ENCODE results near the gene MTCL1. TPM values are rescaled to one million over a fixed set of nuclear protein-coding genes. Genes with fewer than 3 reads are reported as not detected.

Gene MTCL1
- total and polyA plus RNA-seq, 5 donors from 2014 or later = 0.20 TPM; not detected in 4

DNA sequence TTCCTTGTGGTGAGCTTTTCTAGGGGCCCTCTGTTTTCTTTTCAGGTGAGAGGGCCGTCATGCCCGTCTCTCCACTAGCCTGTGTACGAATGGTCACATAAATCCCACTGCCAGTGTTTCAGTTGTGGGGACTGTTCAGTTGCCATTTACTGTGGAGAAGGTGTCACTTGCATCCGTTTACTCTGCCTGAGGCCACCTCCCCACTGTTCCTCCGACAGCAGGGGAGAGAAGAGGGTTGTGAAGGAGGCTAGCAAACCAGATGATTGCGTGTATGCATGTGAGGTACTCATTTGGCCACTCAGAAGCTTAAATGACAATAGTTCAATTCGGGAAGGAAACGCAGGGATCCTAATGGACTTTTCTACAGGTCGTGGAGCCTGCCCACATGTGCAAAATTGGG, 3.3 kb downstream of the MTCL1 start:
- Mint-ChIP-seq H3K36me3 (no peaks in the 10 kb centered on the region), H3K9me3 (peaks cover 0 to 2% (median 0%) of the 10 kb centered on the region in 7 donors), H3K27me3 (peaks cover 56% of the 10 kb centered on the region), H3K4me3 (peak overlapping the region in 2 of 4 donors; percentile 68 to 95), H3K4me1 (peaks cover 0 to 24% (median 8%) of the 10 kb centered on the region in 4 donors), H3K27ac (no peak overlapping the region)
- Histone ChIP-seq H3K27me3 (ENCODE audit: control insufficient read depth, insufficient read depth, low read length) (peaks cover 17% of the 10 kb centered on the region), H3K9me3 (ENCODE audit: control insufficient read depth in 2 of 2, low read length in 2 of 2) (no peaks in the 10 kb centered on the region), H3K27ac (ENCODE audit: insufficient read depth, low read length, poor library complexity, severe bottlenecking) (no peak overlapping the region), H3K4me1 (ENCODE audit: control insufficient read depth, insufficient read depth, low read length, poor library complexity, severe bottlenecking) (peaks cover 18% of the 10 kb centered on the region), H3K36me3 (ENCODE audit: control insufficient read depth, insufficient read depth, low read length) (no peaks in the 10 kb centered on the region), H3K4me3 (ENCODE audit: low read depth, low read length) (no peak overlapping the region)
- DNase-seq = no peak
- ATAC-seq (ENCODE audit: low read depth in 2 of 2) = no peak

- H3K27me3 Mint-ChIP-seq = peaks cover 55% of the 10 kb centered on the region
- H3K36me3 Mint-ChIP-seq = no peaks in the 10 kb centered on the region
These were observed 4.1 kb downstream of the MTCL1 start for GRCh38 chr18:8709248-8710059.

GRCh38 chr18:8711736-8712135, 6.4 kb downstream of the MTCL1 start:
- DNase-seq = no peak
- Mint-ChIP-seq H3K27ac (no peak overlapping the region), H3K9me3 (peaks cover 0 to 2% (median 0%) of the 10 kb centered on the region in 7 donors), H3K36me3 (no peaks in the 10 kb centered on the region), H3K4me3 (no peak overlapping the region), H3K4me1 (peaks cover 0 to 11% (median 1%) of the 10 kb centered on the region in 4 donors), H3K27me3 (peaks cover 65% of the 10 kb centered on the region)
- H3K9me3 ChIP-seq (ENCODE audit: control insufficient read depth in 2 of 2, low read length in 2 of 2) = no peaks in the 10 kb centered on the region
- no peak overlapping the region for H3K27ac ChIP-seq (ENCODE audit: insufficient read depth, low read length, poor library complexity, severe bottlenecking)
- H3K27me3 ChIP-seq (ENCODE audit: control insufficient read depth, insufficient read depth, low read length) = peaks cover 12% of the 10 kb centered on the region
- ATAC-seq (ENCODE audit: low read depth in 2 of 2) = no peak
- H3K4me3 ChIP-seq (ENCODE audit: low read depth, low read length) = no peak overlapping the region
- H3K4me1 ChIP-seq (ENCODE audit: control insufficient read depth, insufficient read depth, low read length, poor library complexity, severe bottlenecking) = peaks cover 5% of the 10 kb centered on the region
- H3K36me3 ChIP-seq (ENCODE audit: control insufficient read depth, insufficient read depth, low read length) = no peaks in the 10 kb centered on the region

More at GRCh38 chr18:8709248-8710059, 4.1 kb downstream of the MTCL1 start:
- Mint-ChIP-seq H3K27ac (no peak overlapping the region), H3K4me1 (peaks cover 0 to 17% (median 3%) of the 10 kb centered on the region in 4 donors), H3K4me3 (peak overlapping the region in 2 of 4 donors; percentile 44 to 95), H3K9me3 (peaks cover 0 to 2% (median 0%) of the 10 kb centered on the region in 7 donors)
- ATAC-seq (ENCODE audit: low read depth in 2 of 2) = no peak
- peaks cover 10% of the 10 kb centered on the region for H3K4me1 ChIP-seq (ENCODE audit: control insufficient read depth, insufficient read depth, low read length, poor library complexity, severe bottlenecking)
- no peak for DNase-seq
- no peak overlapping the region for H3K4me3 ChIP-seq (ENCODE audit: low read depth, low read length)
- H3K27ac ChIP-seq (ENCODE audit: insufficient read depth, low read length, poor library complexity, severe bottlenecking) = no peak overlapping the region
- H3K36me3 ChIP-seq (ENCODE audit: control insufficient read depth, insufficient read depth, low read length) = no peaks in the 10 kb centered on the region
- peaks cover 12% of the 10 kb centered on the region for H3K27me3 ChIP-seq (ENCODE audit: control insufficient read depth, insufficient read depth, low read length)
- H3K9me3 ChIP-seq (ENCODE audit: control insufficient read depth in 2 of 2, low read length in 2 of 2) = no peaks in the 10 kb centered on the region

DNA sequence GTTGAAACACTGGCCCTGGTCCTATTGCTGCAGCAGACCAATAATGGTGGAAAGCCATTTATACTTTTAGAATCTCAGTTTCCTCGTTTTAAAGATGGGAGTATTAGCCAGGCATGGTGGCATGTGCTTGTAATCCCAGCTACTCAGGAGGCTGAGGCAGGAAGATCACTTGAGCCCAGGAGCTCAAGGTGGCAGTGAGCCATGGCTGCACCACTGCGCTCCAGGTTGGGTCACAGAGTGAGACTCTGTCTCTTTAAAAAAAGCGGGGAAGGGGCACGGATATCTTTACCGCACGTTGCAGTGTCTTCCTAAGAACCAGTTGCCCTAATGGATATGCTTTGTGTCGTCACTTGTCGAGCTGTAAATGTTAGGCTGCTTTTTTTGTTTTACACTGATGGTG, 8.3 kb downstream of the MTCL1 start:
- H3K4me1 Mint-ChIP-seq = no peaks in the 10 kb centered on the region
- DNase-seq (no peak), ATAC-seq (ENCODE audit: low read depth in 2 of 2) (no peak)
- peaks cover 3% of the 10 kb centered on the region for H3K27me3 ChIP-seq (ENCODE audit: control insufficient read depth, insufficient read depth, low read length)
- no peaks in the 10 kb centered on the region for H3K36me3 ChIP-seq (ENCODE audit: control insufficient read depth, insufficient read depth, low read length)
- no peak overlapping the region for H3K4me3 ChIP-seq (ENCODE audit: low read depth, low read length)
- H3K9me3 Mint-ChIP-seq = peaks cover 0 to 2% (median 0%) of the 10 kb centered on the region in 7 donors
- no peak overlapping the region for H3K27ac Mint-ChIP-seq
- H3K27me3 Mint-ChIP-seq = peaks cover 53% of the 10 kb centered on the region
- no peaks in the 10 kb centered on the region for H3K36me3 Mint-ChIP-seq
- H3K27ac ChIP-seq (ENCODE audit: insufficient read depth, low read length, poor library complexity, severe bottlenecking) = no peak overlapping the region
- no peaks in the 10 kb centered on the region for H3K4me1 ChIP-seq (ENCODE audit: control insufficient read depth, insufficient read depth, low read length, poor library complexity, severe bottlenecking)
- no peaks in the 10 kb centered on the region for H3K9me3 ChIP-seq (ENCODE audit: control insufficient read depth in 2 of 2, low read length in 2 of 2)
- H3K4me3 Mint-ChIP-seq = no peak overlapping the region

GRCh38 chr18:8715599-8715998, 10.2 kb downstream of the MTCL1 start:
- H3K4me1 Mint-ChIP-seq = no peaks in the 10 kb centered on the region
- peaks cover 0 to 2% (median 0%) of the 10 kb centered on the region in 7 donors for H3K9me3 Mint-ChIP-seq
- Histone ChIP-seq H3K4me1 (ENCODE audit: control insufficient read depth, insufficient read depth, low read length, poor library complexity, severe bottlenecking) (no peaks in the 10 kb centered on the region), H3K4me3 (ENCODE audit: low read depth, low read length) (no peak overlapping the region), H3K27me3 (ENCODE audit: control insufficient read depth, insufficient read depth, low read length) (no peaks in the 10 kb centered on the region), H3K36me3 (ENCODE audit: control insufficient read depth, insufficient read depth, low read length) (no peaks in the 10 kb centered on the region), H3K9me3 (ENCODE audit: control insufficient read depth in 2 of 2, low read length in 2 of 2) (no peaks in the 10 kb centered on the region), H3K27ac (ENCODE audit: insufficient read depth, low read length, poor library complexity, severe bottlenecking) (no peak overlapping the region)
- H3K36me3 Mint-ChIP-seq = no peaks in the 10 kb centered on the region
- DNase-seq (no peak), ATAC-seq (ENCODE audit: low read depth in 2 of 2) (no peak)
- no peak overlapping the region for H3K4me3 Mint-ChIP-seq
- peaks cover 44% of the 10 kb centered on the region for H3K27me3 Mint-ChIP-seq
- H3K27ac Mint-ChIP-seq = no peak overlapping the region

GRCh38 chr18:8717011-8717770, 11.8 kb downstream of the MTCL1 start:
- Mint-ChIP-seq H3K4me1 (no peaks in the 10 kb centered on the region), H3K27me3 (peaks cover 43% of the 10 kb centered on the region), H3K27ac (no peak overlapping the region), H3K9me3 (no peaks in the 10 kb centered on the region), H3K4me3 (no peak overlapping the region), H3K36me3 (no peaks in the 10 kb centered on the region)
- no peaks in the 10 kb centered on the region for H3K36me3 ChIP-seq (ENCODE audit: control insufficient read depth, insufficient read depth, low read length)
- H3K27me3 ChIP-seq (ENCODE audit: control insufficient read depth, insufficient read depth, low read length) = no peaks in the 10 kb centered on the region
- H3K9me3 ChIP-seq (ENCODE audit: control insufficient read depth in 2 of 2, low read length in 2 of 2) = no peaks in the 10 kb centered on the region
- H3K27ac ChIP-seq (ENCODE audit: insufficient read depth, low read length, poor library complexity, severe bottlenecking) = no peak overlapping the region
- ATAC-seq (ENCODE audit: low read depth in 2 of 2) (no peak), DNase-seq (no peak)
- no peak overlapping the region for H3K4me3 ChIP-seq (ENCODE audit: low read depth, low read length)
- H3K4me1 ChIP-seq (ENCODE audit: control insufficient read depth, insufficient read depth, low read length, poor library complexity, severe bottlenecking) = no peaks in the 10 kb centered on the region

DNA sequence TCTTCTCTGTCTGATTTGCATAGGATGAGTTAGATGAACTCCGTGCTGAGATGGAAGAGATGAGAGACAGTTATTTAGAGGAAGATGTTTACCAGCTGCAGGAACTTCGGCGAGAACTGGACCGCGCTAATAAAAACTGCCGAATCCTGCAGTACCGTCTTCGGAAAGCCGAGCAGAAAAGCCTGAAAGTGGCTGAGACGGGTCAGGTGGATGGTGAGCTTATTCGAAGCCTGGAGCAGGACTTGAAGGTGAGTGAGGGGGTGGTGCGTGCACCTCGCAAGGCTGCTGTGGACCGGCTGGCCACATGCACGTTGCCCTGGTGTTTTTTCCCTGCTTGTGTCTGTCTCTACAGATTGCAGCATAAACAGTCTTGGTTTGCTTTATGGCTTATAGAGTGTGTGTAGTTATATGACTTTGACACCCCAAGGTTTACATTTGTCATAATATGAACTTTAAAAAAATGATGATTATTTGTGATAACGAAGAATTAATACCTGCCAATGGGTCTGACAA, 13.1 kb downstream of the MTCL1 start:
- H3K4me3 ChIP-seq (ENCODE audit: low read depth, low read length) = no peak overlapping the region
- Mint-ChIP-seq H3K9me3 (no peaks in the 10 kb centered on the region), H3K4me1 (no peaks in the 10 kb centered on the region), H3K27me3 (peaks cover 32% of the 10 kb centered on the region), H3K27ac (no peak overlapping the region), H3K4me3 (no peak overlapping the region), H3K36me3 (no peaks in the 10 kb centered on the region)
- H3K27me3 ChIP-seq (ENCODE audit: control insufficient read depth, insufficient read depth, low read length) = no peaks in the 10 kb centered on the region
- H3K4me1 ChIP-seq (ENCODE audit: control insufficient read depth, insufficient read depth, low read length, poor library complexity, severe bottlenecking) = no peaks in the 10 kb centered on the region
- DNase-seq = no peak
- H3K9me3 ChIP-seq (ENCODE audit: control insufficient read depth in 2 of 2, low read length in 2 of 2) = no peaks in the 10 kb centered on the region
- no peak for ATAC-seq (ENCODE audit: low read depth in 2 of 2)
- no peak overlapping the region for H3K27ac ChIP-seq (ENCODE audit: insufficient read depth, low read length, poor library complexity, severe bottlenecking)
- no peaks in the 10 kb centered on the region for H3K36me3 ChIP-seq (ENCODE audit: control insufficient read depth, insufficient read depth, low read length)

Data from CD4-positive, CD25-positive, alpha-beta regulatory T cell (primary cell).